NCI-H1105 (cell line): Measurements from ENCODE around the gene ALDH1A1.

Source experiments
- DNase-seq: peaks from one replicate; lab custom pipeline; 2025; lab: John Stamatoyannopoulos, UW

Gene ALDH1A1

DNA sequence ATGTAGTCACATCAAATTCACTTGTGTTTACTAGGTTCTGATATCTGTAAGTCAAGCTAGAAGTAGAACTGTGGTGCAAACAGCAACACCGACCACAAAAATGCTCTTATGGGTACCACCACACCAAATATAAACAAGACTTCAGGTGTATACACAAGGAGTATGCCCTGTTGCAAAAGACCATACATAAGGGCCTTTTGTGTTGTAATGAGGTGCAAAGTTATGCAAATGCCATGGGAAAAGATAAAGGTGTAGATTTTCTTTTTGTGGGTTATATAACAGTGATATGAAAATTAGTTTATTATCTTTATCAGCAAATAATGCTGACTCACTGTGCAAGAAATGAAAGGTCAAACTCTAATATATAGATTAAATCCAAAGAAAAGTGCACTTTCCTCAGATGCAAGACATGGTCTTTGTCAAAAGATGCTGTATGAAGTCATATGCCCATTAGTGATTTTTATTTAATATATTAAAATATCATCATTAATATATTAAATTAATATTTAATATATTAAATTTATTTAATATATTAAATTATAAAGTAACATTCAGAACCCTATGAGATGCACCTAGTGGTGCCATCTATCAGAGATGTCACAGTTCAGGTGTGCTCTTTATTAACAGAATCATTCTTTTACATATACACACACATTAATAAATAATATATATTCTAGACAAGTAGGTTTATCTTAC lies 26.7 kb upstream of the ALDH1A1 start:
- DNase-seq: no peak

DNA sequence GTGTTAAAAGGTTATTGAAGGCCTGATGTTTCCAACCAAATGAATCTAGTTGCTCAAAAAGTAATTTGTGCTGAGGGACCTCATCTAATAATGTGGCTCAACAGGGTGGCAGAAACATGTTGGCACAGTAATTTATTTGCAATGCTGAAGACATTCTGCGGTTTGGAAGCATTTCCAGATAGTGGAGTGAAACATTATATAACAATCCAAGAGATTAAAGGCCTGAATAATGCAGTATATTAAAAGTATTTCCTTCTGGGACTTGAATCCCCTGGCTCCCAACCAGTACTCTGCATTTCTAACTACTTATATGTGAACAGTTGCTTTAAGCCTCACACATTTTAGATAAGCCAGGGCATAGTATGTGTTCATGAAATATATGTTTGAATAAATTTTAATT lies 25.9 kb upstream of the ALDH1A1 start:
- DNase-seq: no peak

DNA sequence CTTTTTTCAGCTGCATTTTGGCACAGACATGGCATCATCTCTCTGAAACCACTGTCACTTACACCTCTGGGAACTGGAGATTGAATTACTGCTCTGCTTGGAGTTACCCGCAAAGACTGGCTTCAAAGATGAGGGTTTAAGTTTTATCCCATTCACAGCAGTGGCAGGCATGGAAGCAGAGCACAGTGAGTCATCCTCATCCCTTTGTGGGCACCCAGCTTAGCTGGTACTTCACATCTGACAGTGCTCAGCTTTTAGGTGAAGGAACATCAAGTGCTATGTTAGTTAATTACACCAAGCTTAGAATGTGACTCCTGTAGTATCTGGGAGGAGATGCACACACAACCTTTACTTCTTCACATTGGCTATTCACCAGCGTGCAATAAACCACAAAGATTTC lies 24.8 kb upstream of the ALDH1A1 start:
- no peak for DNase-seq

DNA sequence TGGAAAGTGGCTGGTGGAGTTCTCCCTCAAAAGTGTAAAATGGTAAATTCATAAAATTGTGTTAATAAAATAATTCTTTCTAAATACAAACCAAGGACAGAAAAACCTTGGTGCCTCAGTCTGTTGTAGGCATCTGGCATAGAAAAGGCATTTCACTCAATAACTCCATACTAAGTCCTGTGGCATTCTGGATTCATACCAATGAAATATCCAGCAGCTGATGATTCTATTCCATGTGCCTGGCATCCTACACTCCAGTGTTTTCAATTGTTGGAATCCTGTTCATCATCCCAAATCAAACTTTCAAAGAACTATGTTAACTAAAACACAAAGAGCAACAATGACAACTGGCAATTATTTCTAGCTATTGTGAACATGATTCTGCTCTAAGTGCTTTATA lies 21.6 kb upstream of the ALDH1A1 start:
- DNase-seq: no peak

DNA sequence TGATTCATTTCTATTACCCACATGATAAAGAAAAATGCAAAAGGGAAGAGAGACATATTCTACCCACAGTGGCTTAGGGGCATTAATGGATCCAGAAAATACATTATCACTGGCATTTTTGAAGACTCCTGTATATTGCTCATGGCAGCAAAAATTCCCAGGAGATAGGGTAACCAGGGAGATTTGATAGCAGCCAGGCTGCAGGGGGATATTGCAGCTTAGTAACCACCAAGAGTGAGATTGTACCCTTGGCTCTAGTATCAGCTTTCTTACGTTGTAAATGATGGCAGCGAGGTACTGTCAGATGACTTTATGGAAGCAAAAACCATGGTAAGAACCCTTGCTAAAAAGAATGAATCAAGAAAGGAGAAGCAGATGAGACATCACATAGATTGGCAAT lies 19.8 kb upstream of the ALDH1A1 start:
- no peak for DNase-seq

DNA sequence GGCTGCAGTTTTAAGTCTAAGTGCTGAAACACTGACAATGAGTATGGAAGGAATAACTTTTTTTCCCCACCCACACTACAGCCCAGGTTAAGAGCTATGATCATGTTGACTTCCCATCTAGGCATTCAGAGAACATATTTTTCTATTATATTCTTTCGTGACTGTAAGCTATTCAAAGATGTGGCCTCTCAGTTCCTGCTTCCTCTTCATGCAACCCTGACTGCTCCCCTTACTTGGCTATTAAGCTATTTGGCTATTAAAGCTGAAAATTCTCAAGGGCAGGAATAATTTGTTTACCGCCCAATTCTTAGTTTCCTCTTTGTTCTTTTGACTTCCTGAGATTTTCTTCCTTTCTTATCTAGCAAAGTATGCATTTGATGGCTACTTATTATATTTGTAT lies 18.6 kb upstream of the ALDH1A1 start:
- no peak for DNase-seq

DNA sequence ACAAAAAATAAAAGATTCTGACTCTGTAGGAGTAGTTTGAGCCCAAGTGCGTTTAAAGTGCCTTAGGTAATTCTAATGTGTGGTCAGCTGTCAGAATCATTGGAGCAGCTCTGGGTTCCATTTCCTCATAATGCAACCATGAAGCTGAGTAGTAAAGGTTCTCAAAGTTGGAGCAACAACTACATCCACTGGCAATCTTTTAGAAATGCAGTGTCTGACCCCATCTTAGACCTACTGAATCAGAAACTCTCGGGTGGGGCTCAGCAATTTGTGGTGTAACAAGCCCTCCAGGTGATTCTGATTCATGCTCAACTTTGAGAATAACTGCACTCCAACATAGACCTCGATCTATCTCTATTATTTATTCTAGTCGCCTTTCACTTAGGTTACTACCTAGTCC lies 7.6 kb upstream of the ALDH1A1 start:
- DNase-seq: no peak

DNA sequence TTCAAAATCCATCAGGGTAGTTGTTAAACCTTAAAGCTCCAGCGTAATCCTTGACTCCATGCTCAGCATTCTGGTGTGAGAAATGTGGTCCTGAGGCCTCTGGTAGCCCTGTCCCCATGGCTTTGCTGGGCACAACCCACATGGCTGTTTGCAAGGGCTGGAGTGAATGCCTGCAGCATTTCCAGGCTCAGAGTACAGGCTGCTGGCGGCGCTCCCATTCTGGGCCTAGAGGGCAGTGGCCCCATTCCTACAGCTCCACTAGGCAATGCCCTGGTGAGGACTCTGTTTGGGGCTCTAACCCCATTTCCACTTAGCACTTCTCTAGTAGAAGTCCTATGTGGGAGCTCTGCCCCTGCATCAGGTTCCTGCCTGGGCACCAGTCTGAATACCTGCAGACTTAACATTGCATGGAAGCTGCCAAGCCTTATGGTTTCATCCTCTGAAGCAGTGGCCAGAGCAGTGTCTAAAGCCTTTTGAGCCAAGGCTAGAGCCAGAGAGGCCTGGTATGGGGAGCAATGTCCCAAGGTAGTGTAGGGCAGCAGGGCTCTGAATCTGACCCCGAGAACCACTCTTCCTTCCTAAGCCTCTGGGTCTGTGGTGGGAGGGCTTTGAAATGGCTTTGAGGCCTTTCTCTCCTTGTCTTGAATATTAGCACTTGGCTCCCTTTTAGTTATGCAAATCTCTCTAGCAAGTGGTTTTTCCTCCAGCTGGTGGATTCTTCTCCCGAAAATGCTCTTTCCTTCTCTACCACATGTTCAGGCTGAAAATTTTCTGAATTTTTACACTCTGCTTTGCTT lies 5.8 kb upstream of the ALDH1A1 start:
- no peak for DNase-seq

DNA sequence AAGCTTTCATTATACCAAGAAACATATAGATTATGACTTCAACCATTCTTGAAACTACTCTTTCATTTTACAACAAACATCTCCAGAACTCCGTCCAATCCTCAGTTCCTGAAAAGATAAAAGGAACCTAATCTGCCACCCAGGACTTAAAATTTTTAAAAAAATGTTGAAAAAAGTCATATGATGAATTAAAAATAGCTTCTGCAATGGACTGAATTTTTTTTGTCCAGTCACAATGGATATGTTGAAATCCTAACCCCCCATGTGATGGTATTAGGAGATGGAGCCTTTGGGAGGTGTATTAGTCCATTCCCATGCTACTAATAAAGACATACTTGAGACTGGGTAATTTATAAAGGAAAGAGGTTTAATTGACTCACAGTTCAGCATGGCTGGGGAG lies 2.7 kb upstream of the ALDH1A1 start:
- DNase-seq: no peak

DNA sequence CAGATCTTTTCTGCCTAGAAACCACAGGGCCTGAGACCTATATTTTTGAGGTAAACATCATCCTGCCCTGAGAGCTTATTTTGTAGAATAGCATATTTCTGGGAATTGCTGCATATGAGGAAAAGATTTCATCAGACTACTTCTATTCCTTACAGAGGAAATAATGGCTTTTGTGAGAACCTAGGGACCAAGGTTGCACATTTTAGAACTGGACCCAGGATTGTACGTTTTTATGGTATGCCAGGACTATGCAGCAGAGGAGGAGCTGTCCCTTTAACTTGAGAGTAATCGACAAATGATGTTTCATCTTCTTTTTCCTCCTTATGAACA lies 2.2 kb upstream of the ALDH1A1 start:
- no peak for DNase-seq

DNA sequence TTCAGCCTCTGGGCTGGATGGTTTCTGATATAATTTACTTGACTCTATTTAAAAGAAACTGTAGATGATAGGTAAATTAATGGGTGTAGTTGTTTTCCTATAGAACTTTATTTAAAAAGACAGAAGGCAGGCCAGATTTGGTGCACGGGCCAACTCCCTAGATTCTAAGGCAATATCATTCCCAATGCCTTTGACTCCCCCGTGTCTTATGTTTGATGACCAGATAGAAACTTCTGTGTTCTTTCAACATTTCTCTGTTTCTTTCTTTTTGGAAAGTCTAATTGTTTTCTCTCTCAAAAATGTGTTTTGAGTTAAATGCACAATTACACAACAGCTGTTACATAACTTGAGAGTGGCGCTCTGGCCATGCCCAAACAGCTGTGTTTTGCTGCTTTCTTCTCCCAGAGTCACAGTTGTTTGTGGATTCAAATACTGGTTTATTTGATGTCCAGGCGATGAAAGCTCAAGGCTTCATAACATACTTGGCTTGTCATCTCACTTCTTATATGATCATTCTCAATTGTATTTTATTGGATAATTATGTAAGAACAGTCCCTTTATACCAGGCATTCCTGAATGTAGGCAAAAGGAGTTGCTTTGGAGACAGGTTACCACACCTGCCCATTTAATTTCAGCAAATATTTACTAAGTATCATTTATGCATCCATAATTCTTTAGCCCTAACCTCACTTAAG lies 1.7 kb upstream of the ALDH1A1 start:
- peak; percentile 67 for DNase-seq

DNA sequence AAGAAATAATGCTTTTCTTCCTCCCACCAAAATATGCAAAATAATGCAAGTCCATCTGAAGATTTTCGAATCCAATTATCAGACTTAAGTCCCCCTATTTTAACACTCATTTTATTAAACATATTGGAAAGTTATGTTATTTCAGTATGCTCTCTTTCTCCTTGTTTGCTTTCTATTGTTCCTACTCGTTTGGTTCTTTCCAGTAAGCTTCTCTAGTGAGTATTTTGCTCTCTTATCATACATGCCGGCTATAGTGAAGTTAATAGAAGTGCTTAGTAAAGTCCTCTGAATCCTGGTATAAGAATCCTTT lies 517 bp downstream of the ALDH1A1 start:
- no peak for DNase-seq

DNA sequence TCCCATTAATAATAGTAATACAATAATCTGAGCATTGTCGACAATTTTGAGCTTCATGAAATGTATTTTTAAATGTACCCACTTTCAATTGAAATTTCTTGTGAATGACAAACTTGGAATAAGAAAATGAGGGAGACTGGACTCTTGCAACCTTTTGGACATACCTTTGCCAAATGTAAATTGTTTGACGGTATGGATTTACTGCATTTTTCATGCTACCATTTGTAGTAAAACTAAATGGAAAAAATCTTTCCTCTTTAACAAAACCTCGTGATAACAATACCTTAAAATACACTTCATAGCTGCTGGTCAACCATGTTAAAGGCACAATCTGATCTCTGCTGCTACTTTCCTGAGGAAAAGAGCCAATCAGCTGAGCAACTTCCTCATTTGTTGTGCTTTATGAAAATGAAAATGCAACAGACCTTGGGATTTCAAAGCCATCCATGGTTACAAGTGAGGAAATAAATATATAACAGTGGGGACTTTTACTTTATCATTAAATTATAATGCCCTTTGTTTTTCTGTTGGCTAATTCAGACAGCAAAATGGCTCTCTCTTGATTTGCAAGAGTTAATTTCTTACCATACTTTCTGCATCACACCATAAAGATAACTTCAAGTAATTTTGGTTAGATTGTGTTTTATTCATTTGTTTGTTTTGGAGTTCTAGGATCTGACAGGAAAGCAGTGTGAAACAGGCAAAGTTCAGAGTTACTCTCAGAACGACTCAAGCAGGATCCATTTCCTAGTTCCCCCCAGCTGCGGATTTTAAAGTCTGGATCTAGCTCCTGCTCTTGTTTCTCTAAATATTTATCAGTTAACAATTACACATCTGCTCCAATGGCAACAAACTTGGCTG lies 1.1 kb downstream of the ALDH1A1 start:
- no peak for DNase-seq

DNA sequence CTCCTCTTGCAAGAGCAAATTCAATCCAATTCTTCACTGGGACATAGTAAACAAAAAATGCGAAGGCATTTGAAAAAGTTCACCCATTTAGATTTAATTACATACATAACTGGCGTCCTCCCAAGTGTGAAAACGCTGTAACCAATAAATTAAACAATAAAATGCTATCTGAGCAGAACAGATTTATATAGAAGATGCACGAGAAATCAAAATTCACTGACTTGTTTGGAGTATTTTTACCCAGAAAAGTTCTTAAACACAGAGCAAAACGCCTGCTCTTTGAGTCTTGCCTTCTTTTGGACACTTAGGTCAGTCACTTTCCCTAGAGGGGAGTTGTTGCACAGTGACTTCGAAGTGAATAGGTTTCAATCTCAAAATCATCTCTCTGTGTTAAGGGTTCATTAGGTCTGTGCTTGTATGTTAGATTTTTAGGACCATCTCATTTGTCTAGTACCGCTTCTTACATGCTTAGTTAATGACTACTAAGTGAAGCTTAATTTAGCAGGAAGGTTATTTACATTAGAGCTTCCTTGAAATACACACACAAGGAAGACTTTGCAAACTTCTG lies 1.9 kb downstream of the ALDH1A1 start:
- DNase-seq: no peak

DNA sequence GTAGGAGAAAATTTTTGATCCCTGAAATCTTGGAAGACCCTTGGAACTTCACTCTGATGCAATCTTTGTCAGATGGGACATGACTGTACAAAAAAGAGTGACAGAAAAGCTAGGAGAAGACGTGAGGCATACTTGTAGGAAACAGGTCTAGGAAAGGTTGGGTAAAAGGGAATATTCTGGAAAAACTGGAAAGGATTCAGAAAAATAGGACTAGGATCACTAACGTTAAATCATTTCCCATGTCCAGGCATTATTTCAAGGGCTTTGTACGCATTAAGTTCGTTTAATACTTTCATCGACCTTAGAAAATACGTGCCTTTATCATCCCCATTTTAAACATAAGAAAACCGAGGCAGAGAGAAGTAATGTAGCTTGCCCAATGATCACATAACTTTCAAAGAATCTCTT lies 2.9 kb downstream of the ALDH1A1 start:
- DNase-seq: no peak

DNA sequence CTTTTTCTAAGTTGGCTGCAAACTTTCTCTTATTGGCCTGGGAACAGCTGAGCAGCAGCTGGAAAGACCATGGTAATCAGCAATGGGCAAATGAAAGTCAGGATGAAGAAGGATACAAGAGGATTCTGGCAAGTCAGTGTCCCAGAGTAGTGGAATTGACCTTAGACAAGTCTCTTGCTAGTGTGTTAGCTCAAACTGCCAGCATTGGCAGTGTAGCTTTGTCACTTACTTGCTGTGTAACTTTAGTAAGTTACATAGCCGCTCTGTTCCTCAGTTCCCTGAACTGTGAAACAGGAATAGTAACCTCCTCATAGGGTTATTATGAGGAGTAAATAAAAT lies 3.6 kb downstream of the ALDH1A1 start:
- no peak for DNase-seq

DNA sequence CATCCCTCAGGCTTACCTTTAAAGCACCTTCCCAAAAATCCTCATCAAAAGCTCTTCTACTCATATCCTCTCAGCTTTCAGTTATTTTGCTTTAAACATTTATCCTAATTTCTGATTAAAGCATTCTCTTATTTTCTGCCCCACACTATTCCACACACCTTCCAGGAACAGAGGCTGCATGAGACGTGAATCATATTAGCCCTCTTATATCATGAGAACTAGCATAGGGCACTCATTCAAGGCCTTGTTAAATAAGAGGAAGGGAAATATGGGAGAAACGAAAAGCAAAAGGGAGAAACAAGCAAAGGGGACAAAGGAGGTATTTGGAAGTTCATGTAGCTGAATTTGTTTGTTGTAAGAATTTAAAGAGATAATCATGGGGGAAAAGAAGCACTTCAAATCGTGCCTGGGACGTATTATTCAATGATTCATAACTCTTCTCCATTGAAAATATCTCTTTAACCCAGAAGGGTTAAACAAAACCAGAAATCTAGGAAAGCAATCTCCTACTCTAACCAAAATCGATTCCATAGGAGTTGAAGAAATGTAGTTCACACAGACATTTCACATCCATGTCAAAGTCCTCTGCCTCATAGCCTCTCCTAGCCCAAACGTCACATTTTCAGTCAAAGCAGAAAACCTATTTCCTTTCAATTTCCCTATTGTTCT lies 4.1 kb downstream of the ALDH1A1 start:
- no peak for DNase-seq

DNA sequence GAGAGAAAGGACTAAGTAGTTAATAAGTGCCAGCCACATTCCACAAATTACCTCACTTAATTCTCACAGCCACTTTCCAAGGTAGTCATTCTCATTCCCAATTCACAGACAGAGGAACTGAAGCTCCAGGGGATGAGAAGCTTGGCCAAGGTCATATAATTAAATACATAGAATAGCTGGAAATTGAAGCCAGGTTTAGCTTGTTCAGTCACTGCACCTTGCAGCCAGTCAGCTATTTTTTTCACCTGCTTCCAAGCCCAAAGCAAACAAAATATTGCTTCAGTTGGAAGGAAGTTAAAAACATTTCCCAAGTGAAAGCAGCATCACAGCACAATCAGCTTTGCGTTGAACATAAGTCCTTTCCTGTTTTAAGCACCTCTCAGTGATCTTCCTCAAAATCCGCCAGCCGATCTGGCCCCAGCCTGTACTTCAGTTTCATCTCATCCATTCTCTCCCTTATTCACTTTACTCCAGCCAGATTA lies 4.8 kb downstream of the ALDH1A1 start:
- DNase-seq: no peak

DNA sequence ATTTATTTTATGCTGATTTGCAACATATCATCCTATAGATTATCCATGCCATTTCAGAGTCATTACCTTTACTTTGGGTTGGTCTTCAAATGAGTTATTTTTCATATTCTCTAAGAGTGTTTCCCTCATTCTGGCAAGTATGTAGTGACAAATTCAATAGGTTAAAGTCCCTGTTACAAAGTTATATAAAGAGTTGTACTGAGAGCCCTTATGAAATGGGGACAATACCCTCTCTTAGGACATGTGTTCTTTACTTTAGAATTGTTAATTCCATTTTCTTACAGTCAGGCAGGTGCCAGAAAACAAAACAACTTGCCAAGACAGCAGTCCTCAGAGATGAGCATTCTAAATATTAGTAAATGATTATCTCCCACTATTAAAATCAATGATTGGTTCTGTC lies 6.0 kb downstream of the ALDH1A1 start:
- DNase-seq: no peak

DNA sequence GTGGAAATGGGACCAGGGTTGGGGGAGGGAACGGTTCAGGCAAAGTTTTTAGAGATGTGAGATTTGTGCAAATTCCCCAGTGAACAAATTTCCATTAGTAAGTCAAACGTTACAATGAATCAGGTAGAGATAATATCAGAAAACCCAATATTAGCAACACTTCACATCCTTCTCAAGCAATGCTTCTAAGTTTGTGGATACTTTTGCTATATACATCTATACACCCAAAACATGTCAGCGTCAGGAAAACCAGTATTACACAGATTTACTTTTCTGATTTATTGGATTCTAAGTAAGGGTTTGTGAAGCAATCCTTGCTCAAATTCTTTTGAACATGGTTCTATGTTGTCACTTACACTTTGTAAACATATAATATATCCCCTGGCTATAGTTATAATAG lies 6.5 kb downstream of the ALDH1A1 start:
- no peak for DNase-seq

DNA sequence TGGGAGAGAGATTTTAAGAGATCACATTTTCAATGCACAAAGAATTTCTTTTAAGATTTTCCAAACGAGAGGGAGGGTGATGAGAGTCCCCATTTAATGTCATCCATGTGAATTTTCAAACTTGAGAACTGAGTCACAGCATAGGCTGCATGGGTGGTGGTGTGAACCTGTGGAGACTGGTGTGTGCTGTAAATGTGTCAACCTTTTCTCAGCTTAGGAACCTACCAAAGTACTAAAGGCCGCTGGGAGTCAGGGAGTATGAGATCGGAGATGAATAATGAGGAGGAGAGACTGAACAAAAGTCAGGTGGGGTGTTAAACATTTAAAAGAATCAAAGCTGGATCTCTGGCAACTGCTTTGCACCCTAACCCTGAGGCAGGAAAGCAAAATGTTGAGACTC lies 7.5 kb downstream of the ALDH1A1 start:
- DNase-seq: no peak
